Renal pelvis (tissue), 12 donors: ENCODE measurements around the gene TEX55. TPM values are rescaled to one million over a fixed set of nuclear protein-coding genes. Genes with fewer than 3 reads are reported as not detected.
A peak's percentile ranks its signal among the peaks of the same experiment; 100 is the strongest.
"Not testable (repeated sequence)": the region's sequence is repeated elsewhere in the genome, so short reads cannot be mapped to it uniquely, and the experiment has no call there.

Experiments
- DNase-seq: peaks from one replicate; pipeline ENCODE4 v3.0.0-alpha.2; 2013
- long read RNA-seq, 16 experiments: transcript quantifications; one replicate each; lab custom pipeline, GENCODE V29; 2026
- polyA plus RNA-seq, 3 donors: library from polyadenylated mRNA; unstranded; fragments of 120-200 nt; gene quantifications; one replicate each; pipeline ENCODE4 v1.2.1, GENCODE V29; 2013; ENCODE audit not compliant: insufficient read length in 3 of 3

The TEX55 gene
- polyA plus RNA-seq = not detected
- long read RNA-seq, donor 1 = 0 reads
- long read RNA-seq, donor 2 = 0 reads
- long read RNA-seq, donor 3 = 0 reads
- long read RNA-seq, donor 4 = 0 reads
- long read RNA-seq, donor 5 = 0 reads
- long read RNA-seq, donor 6 = 0 reads
- long read RNA-seq, donor 7 = 0 reads
- long read RNA-seq, donor 8 = 0 reads
- long read RNA-seq, donor 9 = 0 reads
- long read RNA-seq, donor 10 = 0 reads
- long read RNA-seq, donor 11 = 0 reads
- long read RNA-seq, donor 12 = 0 reads
- long read RNA-seq, donor 13 = 0 reads
- long read RNA-seq, donor 14 = 0 reads
- long read RNA-seq, donor 15 = 0 reads
- long read RNA-seq, donor 16 = 0 reads

DNA sequence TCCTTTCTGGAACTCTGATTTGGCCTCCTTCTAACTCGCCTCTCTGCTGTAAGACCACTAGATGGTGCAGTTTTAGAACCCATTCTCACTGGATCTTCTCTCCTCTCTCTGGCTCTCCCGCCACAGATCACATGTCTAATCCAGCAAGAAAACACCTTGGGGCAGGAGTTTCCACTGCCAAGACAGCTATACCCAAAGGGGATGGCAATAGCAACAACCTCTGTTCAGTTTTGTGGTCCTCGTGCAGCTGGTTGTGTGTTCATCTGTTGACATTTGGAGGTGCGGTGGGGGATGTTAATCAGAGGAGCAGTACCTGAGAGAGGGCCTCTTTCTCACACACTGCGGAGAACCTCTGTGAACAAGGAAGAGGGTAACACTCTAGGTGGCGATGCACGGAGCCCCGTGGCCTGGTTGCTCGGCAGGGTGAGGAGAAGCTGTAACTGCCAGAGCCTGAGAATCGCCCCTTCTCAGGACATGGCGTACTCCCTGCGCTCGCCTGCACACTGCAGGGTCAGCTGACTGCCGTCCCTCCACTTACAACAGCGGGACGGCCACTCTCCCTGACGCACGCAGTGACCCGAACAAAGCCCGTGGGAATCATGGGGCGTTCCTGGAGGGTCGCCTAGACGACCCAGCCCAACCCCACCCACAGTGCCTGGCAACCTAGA is at the start of gene TEX55:
TEX55 (plus strand) TSS at position 666 of the 668 bp plus-strand sequence. CDS start 25 bp downstream, outside the sequence.
- DNase-seq = peak; percentile 28

DNA sequence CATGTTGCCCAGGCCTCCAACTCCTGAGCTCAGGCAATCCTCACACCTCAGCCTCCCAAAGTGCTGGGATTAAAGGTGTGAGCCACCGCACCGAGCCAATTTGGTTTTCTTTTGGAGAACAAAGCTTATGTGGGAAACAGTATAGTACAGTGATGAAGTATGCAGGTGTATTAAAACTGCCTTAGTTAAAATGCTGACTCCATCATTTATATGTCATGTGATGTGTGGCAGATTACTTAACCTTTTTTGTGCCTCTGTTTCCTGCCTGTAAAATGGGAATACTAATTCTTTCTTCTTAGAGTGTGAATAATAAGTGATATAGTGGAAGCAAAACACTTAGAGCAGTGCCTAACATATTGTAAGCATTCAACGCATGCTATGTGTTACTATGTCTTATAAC is 48.0 kb upstream of the TEX55 start:
- no peak for DNase-seq

DNA sequence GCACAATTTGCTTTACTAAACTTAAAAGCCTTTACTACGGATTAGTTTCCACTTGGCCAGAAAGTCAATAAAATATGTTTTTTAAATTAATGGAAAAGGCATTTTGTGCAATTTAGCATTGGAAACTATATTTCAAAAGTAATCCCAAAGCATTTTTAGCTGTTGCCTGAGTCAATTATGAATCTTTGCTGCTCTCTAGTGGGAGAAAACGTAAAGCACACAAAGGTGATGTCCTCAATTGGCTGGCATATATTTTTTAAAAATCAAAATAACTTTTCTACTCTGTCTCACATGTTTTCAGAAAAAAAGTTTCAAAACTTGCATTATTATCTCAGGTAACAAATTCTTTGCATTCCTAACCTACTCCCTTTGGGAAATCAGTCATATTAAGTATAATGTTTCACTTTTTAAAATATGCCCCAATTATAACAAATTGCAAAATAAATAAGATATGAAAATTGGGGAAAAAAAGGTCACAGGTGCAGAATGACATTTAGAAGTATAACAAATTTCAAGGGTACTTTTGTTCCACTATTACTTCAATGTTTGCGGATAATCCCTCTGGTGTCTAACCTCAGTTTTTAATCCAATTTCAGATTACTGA is 47.2 kb upstream of the TEX55 start:
- DNase-seq = peak; percentile 33

DNA sequence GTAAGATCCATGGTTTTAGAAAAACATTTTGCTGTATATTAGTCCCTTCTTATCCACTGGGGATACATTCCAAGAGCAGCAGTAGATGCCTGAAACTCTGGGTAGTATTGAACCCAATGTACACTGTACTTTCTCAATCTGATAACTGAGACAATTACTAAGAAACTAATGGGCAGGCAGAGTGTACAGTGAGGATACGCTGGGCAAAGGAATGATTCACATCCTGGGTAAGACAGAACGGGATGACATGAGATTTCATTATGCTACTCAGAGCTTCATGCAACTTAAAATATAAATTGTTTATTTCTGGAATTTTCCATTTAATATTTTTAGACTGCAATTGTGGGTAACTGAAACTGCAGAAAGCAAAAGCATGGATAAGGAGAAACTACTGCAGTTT is 46.2 kb upstream of the TEX55 start:
- no peak for DNase-seq

DNA sequence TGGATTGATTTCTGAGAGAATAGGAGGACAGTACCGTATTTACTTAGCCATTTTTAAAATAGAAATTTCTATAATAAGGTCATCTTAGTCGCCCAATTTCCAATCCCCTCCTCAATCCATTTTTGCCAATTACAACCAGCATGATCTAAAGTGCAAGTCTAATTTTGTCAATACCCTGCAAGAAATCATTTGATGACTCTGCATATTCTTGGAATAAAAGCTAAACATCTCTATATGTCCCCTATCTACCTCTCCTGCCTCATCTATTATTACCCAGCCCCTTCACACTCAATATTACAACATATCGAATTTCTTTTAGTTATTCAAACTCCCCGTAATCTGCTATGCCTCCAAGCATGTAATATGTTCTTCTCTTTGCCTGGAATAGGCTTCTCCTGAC is 41.9 kb upstream of the TEX55 start:
- DNase-seq = no peak

DNA sequence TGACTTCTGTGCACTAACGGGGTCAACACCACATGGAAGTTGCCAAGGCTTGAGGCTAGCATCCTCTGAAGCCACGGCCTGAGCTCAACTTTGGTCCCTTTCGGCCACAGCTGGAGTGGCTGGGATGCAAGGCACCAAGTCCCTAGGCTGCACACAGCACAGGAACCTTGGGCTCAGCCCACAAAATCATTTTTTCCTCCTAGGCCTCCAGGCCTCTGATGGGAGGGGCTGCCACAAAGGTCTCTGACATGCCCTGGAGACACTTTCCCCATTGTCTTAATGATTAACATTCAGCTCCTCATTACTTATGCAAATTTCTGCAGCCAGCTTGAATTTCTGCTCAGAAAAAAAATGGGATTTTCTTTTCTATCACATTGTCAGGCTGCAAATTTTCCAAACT is 27.6 kb upstream of the TEX55 start:
- not testable (repeated sequence) for DNase-seq

DNA sequence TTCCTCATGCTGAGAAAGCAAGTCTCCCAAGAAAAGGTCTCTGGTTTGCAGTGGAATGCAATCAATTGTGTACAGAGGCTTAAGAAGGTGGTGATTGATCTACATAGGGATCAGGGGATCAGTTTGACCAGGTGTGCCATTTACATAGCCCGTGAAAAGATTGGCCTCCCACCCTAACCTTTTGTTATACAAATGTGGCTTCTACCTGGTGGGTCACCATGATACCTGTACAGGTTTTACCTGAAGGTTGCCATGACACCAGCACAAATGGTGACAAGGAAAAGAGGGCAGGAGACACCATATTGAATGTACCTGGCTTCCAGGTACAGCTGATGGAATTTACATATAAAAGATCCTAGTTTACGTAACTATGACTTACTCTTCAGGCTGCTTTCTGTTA is 25.5 kb upstream of the TEX55 start:
- no peak for DNase-seq

DNA sequence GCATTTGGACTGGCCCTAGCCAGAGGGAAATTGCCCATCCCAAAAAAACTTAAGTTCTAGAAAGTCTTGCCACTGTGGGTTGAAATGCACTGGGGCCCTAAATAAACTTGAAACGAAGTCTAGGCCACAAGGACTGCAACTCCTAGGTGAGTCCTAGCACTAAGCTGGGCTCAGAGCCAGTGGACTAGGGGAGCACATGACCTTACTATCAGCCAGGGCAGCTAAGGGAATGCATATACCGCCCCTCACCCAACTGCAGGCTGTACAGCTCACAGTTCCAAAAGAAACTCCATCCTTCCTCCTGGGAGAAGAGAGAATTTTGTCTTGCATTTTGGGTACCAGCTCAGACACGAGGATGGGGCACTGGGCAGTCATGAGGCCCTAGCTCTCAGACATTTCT is 23.6 kb upstream of the TEX55 start:
- DNase-seq = no peak

DNA sequence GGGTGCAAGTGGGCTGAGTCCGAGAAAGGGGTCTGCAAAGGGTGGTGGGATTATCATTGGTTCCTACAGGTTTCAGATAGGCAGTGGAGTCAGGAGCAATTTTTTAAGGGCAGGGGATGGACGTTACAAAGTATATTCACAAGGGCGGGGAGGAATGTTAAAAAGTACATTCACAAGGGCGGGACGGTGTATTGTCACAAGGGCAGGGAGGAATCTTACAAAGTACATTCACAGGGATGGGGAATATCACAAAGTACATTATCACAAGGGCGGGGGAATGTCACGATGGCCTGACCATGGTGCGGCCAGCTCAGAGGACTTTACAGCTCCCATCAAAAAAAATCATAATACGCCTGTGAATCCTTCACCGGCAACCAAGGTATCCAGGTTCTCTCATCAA is 20.6 kb upstream of the TEX55 start:
- DNase-seq = no peak

DNA sequence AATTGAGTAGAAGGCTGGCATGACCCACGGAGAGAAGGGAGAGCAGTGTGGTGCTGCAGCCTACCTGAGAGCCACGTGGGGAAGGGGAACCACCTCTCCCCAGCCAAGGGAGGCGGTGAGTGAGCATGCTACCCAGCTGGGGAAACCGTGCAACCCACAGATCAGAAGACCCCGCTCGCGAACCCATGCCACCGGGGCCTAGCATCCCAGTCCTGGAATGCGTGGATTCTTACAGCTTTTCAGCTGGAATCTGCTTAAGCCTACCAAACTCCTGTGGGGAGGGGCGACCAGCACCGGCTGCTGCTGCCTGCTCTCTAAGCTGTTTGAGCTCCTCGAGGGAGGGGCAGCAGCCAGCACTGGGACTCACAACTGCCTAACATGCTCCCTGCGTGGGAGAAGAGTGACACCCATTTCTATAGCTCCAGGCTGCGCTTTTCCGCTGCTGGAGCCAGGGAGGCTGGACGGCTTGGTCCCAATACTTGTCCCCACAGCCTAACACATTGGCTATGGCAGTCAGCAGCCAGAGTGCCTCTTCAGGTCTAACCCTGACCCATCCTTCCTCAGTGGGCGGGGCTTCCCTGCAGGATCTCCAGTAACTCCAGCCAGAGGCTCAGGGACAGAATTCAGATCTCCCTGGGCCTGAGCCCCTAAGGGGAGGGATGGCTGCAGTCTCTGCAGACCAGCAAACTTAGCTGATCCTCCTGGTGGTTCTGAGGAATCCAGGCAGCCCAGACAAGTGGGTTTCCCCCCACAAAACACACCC is 20.0 kb upstream of the TEX55 start:
- no peak for DNase-seq

DNA sequence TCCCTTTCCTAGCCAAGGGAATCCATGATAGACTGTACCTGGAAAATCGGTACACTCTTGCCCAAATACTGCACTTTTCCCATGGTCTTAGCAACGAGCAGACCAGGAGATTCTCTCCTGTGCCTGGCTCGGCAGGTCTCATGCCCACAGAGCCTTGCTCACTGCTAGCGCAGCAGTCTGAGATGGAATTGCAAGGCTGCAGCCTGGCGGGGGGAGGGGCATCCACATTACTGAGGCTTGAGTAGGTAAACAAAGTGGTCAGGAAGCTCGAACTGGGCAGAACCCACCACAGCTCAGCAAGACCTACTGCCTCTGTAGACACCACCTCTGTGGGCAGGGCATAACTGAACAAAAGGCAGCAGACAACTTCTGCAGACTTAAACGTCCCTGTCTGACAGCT is 15.7 kb upstream of the TEX55 start:
- DNase-seq = not testable (repeated sequence)

DNA sequence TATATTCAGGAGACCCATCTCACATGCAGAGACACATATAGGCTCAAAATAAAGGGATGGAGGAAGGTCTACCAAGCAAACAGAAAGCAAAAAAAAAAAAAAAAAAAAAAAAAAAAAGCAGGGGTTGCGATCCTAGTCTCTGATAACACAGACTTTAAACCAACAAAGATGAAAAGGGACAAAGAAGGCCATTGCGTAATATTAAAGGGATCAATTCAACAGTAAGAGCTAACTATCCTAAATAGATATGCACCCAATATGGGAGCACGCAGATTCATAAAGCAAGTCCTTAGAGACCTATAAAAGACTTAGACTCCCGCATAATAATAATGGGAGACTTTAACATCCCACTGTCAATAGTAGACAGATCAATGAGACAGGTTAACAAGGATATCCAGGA is 13.7 kb upstream of the TEX55 start:
- not testable (repeated sequence) for DNase-seq

DNA sequence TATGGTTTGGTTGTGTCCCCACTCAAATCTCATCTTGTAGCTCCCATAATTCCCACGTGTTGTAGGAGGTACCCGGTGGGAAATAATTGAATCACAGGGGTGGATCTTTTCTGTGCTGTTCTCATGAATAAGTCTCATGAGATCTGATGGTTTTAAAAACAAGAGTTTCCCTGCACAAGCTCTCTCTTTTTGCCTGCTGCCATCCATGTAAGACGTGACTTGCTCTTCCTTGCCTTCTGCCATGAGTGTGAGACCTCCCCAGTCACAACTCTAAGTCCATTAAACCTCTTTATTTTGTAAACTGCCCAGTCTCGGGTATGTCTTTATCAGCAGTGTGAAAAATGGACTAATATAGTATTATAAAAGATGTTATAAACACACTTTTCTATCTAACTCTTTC is 6.6 kb upstream of the TEX55 start:
- not testable (repeated sequence) for DNase-seq

DNA sequence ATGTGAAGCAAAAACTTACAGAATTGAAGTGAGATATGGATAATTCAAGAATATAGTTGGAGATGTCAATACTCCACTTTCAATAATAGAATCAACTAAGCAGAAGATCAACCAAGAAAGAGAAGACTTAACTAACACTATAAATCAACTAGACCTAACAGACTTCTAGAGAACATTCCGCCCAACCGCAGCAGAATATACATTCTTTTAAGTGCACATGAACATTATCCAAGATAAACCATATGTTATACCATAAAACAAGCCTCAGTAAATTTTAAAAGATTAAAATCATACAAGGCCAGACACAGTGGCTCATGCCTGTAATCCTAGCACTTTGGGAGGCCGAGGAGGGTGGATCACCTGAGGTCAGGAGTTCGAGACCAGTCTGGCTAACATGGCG is 5.5 kb upstream of the TEX55 start:
- no peak for DNase-seq

DNA sequence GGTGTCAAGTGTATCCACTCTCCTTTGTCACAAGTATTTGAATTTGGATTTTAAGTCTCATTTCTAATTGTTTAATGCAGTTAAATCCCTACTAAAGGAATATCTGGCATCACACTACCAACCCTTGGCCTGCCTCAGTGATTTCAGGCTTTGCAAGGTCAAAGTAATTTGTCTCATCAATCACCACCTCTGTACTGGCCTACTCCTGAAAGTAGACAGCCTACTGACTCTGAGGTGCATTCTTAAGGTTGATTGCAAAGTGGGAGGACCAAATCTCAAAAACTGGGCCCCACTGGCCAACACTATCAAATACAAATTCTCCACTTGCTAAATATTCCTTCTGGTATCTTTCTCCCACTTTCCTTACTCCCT is 851 bp upstream of the TEX55 start:
- DNase-seq = no peak

DNA sequence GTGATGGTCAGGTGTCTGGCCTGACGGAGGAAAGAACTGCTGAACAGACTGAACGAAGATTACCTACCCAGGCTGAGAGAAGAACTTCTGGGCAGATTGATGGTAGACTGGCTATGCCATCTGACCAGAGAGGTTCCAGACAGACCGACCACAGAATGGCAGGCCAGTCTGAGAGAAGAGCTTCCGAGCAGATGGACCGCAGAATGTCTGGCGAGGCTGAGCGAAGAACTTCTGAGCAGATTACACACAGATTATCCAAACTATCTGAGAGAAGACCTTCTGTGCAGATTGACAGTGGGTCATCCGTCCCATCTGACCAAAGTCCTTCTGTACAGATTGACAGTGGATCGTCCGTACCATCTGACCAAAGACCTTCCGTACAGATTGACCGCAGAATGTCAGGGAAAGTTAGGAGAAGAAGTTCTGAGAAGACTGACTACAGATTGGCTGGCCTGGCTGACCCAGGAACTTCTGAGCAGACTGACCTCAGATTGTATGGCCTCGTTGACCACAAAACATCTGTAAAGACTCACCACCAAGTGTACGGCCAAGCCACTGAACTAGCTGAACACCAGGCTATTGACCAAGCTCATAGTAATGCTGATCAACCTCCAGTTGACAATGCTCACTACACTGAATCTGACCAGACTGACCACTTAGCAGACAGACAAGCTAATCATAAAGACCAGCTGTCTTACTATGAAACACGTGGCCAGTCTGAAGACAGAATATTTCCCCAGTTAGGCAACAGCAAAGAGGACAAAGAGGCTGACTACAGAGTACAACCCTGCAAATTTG is 812 bp downstream of the TEX55 start:
- no peak for DNase-seq

DNA sequence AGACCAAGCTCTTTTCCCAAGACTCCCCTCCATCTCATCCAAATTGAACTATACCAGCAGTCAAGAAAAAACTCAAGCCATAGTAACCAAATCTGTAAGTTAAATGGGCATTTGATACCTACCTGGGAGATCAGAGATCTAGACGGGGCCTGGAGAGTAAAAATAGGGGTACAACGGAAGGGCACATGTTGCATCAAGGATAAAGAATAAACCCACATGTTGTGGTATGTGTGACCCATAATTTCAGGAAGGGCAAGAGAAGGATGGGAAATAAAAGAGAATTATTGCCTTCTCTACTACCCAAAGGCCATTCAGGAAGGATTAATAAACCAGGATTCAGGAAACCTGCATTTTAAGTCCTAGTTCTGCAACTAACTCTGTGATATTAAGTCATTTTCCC is 1.5 kb downstream of the TEX55 start:
- DNase-seq = no peak

DNA sequence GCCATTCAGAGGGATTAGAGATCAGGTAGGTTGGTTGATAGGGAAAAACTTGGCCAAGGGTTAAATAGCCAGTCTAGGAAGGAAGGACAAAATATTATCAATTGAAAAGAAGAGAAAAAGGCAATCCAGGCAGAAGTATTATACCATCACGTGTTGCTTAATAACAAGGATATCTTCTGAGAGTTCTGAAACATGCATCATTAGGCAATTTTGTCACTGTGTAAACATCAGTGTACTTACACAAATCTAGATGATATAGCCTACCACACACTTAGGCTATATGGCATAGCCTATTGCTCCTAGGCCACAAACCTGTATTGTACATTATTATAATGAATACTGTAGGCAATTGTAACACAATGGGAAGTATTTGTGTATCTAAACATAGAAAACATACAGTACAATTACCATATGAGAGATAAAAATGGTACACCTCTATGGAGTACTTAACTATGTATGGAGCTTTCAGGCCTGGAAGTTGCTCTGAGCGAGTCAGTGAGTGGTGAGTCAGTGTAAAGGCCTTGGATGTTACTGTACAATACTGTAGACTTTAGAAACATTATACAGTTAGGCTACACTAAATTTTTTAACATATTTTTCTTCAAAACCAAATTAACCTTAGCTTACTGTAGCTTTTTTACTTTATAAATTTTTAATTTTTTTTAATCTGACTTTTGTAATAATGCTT is 2.7 kb downstream of the TEX55 start:
- no peak for DNase-seq

DNA sequence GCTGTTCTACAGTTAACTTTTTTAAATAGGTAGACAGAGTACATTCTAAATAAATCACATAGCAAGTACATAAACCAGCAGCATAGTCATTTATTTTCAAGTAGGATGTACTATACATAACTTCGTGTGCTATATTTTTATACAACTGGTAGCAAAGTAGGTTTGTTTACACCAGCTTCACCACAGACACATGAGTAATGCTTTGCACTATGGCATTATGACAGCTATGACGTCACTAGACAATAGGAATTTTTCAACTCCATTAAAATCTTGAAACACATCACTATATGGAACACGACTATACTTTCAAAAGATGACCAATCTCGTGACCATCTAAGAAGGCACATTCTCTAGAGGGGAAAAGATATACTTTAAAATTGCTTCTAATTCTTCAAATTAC is 3.5 kb downstream of the TEX55 start:
- no peak for DNase-seq

DNA sequence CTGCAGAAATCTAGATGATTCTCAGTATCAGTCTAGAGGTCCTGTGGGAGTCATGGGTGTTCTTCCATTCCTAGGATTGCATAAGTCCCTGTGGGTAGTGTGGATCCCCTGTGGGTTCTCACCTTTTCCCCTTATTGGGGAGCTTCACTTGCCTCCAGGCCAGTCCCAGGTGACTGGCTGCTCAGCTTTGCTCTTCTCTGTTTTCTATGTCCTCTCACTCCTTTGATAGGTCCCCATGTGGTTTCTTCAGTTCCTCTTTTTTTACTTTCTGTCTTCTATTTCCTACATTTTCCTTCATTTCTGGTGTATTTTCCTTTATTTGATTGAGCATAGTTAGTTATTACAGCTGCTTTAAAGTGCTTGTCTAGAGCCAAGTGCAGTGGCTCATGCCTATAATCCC is 10.9 kb downstream of the TEX55 start:
- DNase-seq = no peak

DNA sequence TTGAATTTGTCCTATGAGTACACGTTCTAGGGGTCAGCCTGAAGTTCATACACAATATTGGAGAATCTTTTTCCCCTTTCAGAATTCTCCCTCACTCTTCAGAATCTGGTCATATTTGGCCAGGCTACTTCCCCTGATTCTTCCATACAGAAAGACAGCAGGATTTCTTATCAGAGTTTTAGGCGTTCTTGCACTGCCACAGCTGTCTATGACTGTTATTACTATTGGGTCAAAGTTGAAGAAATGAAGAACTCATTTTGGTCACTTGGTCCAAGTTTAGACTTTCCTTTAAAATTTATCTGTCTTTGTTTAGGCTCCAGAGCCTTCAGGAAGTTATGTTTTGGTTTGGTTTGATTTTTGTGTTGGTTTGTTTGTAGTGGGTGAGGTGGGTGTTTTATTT is 12.0 kb downstream of the TEX55 start:
- DNase-seq = no peak
